Measurements from ENCODE around the gene SPATC1L. TPM values are rescaled to one million over a fixed set of nuclear protein-coding genes. Genes with fewer than 3 reads are reported as not detected.

Gene SPATC1L
- total and polyA plus RNA-seq, 2 of the 8 experiments (the other 6 are each of a cell fraction or from before 2014, with no cell fraction given) = 24.9 to 50.0 TPM

- CTCF ChIA-PET (ENCODE audit: partially characterized antibody) = interaction anchor here (1.1 to 2.0 kb wide), 3 partner anchors 9 to 169 kb away, joined by 3 to 5 read pairs (median 4); no protein-coding TSS in a partner anchor
- WGBS, 2 experiments (ENCODE audit: extremely low coverage in 1 of 2, insufficient coverage in 1 of 2, insufficient read length in 1 of 2, insufficient replicate concordance in 2 of 2, low coverage in 1 of 2, low lambda C conversion rate in 2 of 2, missing lambda C conversion rate in 1 of 2) = 88% methylated on average over 16 of the region's 22 CpGs; no CpG with 5 or more reads in 1 of the 2 experiments
- Histone ChIP-seq H2BK15ac (ENCODE audit: low read length) (no peak overlapping the region), H2BK12ac (ENCODE audit: low read depth, low read length) (no peak overlapping the region), H3K27me3 (replicated peaks in 1 of 4; ENCODE audit: control insufficient read depth in 3 of 4, extremely low read depth in 1 of 4, insufficient read depth in 3 of 4, low read length in 3 of 4) (no peaks in the 10 kb centered on the region), H3K9me3 (ENCODE audit: insufficient read depth in 2 of 2, low read depth in 1 of 2, low read length in 1 of 2) (no peaks in the 10 kb centered on the region), H2BK20ac (ENCODE audit: low read length) (no peak overlapping the region), H3K4me3 (ENCODE audit: extremely low read depth in 1 of 4, insufficient read depth in 2 of 4, low read depth in 3 of 4, low read length in 4 of 4) (no peak overlapping the region), H3K9ac (replicated peaks in 1 of 4; ENCODE audit: extremely low read depth in 1 of 4, low read depth in 3 of 4, low read length in 3 of 4) (no peak overlapping the region), H3K4me2 (ENCODE audit: insufficient read depth in 1 of 2, low read depth in 2 of 2, low read length in 2 of 2) (no peak overlapping the region), H2AFZ (ENCODE audit: low read length) (no peak overlapping the region), H3K56ac (replicated peaks; ENCODE audit: insufficient read length, low read depth, low read length) (no peak overlapping the region), H4K91ac (replicated peaks; ENCODE audit: insufficient read length, low read length) (no peak overlapping the region), H2BK5ac (ENCODE audit: low read depth, low read length) (peak overlapping the region; percentile 32; the same call in 1 of the 2 replicates), H3K23me2 (ENCODE audit: low read depth, low read length) (no peaks in the 10 kb centered on the region), H4K20me1 (replicated peaks in 1 of 2; ENCODE audit: control insufficient read depth in 1 of 2, insufficient read depth in 2 of 2, low read length in 2 of 2) (peaks cover 2 to 48% of the 10 kb centered on the region in 2 experiments), H3K79me2 (ENCODE audit: control insufficient read depth in 1 of 2, insufficient read depth in 2 of 2, low read length in 2 of 2) (peaks cover 0 to 22% of the 10 kb centered on the region in 2 experiments; a peak in 3 of 4 replicates), H4K8ac (ENCODE audit: extremely low read depth, insufficient read depth, low read length) (no peak overlapping the region), H3K4me1 (replicated peaks in 1 of 4; ENCODE audit: control insufficient read depth in 3 of 4, insufficient read depth in 4 of 4, low read length in 3 of 4) (peaks cover 0 to 2% (median 0%) of the 10 kb centered on the region in 4 experiments; a peak in 1 of 7 replicates), H2BK120ac (replicated peaks; ENCODE audit: low read depth, low read length) (no peak overlapping the region), H3K23ac (ENCODE audit: insufficient read length) (no peak overlapping the region), H3K14ac (ENCODE audit: insufficient read length) (no peak overlapping the region), H3K27ac (ENCODE audit: low read depth, low read length) (no peak overlapping the region), H4K5ac (ENCODE audit: insufficient read length, low read depth, low read length) (no peak overlapping the region), H3K36me3 (ENCODE audit: control insufficient read depth in 2 of 4, insufficient read depth in 4 of 4, low read length in 3 of 4) (peaks cover 6 to 22% (median 15%) of the 10 kb centered on the region in 4 experiments; a peak in 6 of 8 replicates), H2AK5ac (ENCODE audit: low read depth, low read length) (no peak overlapping the region), H3K79me1 (ENCODE audit: low read depth, low read length) (peaks cover 22% of the 10 kb centered on the region), H3K18ac (ENCODE audit: extremely low read depth, low read length) (no peak overlapping the region), H3K4ac (replicated peaks; ENCODE audit: insufficient read length, low read depth, low read length) (no peak overlapping the region)
- FAIRE-seq = no peak
- no peak for DNase-seq (ENCODE audit: low read depth in 1 of 2, low spot score in 2 of 2)
- TF ChIP-seq TAF7 (optimal IDR thresholded peaks at IDR 0.05; ENCODE audit: borderline replicate concordance, low read depth, low read length) = no peak
- no peak for TF ChIP-seq JUN (IDR thresholded peaks at IDR 0.05; ENCODE audit: low read depth, low read length)
- no peak for TF ChIP-seq KDM5A (IDR thresholded peaks at IDR 0.05; ENCODE audit: low read length)
- no peak for TF ChIP-seq PHF8 (conservative IDR thresholded peaks at IDR 0.05; ENCODE audit: low read depth, low read length)
- no peak for TF ChIP-seq RBBP5 (IDR thresholded peaks at IDR 0.05; ENCODE audit: borderline replicate concordance, low read depth, low read length)
- POLR2A ChIA-PET (ENCODE audit: partially characterized antibody) = no interaction called here
Measured at GRCh38 chr21:46217511-46218196, 33.4 kb upstream of the SPATC1L start.
